Kidney tubule cell (primary cell): ENCODE data around the gene ICE2.

Experiments
- DNase-seq: peaks from one replicate; pipeline ENCODE4 v3.0.0-alpha.2; 2018; ENCODE audit warnings: low spot score

Gene ICE2

DNA sequence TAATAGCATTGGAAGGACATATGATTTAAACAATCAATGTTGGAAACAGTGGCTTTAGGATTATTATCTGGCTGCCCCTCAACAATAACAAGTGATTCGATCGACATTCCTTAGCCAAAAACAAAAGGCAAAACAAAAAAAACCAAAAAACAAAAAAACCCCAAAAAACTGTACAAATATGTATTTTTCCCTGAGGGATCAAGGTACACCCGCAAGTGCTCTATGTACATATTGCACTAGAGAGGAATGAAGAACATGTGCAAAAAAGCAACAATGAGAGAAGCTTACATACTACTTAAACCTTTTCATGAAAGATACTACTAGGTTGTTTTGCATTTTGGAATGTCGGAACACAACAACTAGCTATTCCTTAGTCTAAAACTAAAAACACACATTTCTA, 14.2 kb upstream of the ICE2 start:
- DNase-seq = no peak

DNA sequence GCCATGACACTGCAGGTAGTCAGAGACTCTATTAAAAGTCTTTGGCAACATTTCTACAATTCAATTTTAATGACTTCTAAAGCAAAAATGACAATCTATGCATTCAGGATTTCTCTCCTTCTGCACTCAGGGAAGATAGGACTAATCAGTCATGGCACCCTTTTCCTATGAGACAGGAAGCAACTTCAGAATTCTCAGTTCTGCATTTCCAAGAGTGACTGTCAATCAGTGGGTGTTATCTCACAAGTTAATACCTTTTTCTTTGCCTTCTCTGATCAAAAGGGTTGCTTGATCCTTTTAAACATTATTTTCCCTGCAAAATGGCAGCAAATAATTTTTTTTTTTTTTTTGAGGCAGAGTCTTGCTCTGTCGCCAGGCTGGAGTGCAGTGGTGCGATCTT, 7.8 kb upstream of the ICE2 start:
- DNase-seq = no peak

DNA sequence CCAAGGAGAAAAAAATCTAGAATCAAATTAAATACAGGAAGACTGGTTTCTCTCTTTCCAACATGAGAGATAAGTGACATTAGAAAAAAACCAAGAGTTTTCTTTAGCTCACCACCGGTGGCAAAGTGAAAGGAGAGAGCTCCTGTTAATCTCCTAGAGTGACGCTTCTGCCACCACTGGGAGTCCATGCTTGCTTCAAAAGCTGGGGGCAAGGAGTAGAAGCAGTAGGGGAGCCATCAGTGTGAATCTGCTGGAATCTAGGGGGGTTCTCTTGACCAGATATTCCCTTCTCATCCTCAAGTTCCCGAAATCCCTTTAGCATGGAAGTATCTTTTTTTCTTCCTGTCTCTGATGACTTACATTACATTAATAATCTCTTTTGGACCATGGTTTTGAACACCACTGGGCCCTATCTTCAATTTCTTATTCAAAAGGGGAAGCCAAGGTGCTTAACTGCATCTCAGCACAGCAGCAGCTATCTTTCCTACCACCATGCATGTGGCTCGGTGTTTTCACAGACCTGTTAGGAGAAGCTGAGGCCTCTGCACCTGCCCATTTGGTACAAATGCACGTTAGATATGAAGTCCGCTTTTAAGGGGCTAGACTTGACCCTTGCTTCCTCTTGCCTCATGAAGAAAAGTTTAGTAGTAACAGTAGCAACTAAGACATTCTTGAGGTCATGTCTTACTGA, 6.6 kb upstream of the ICE2 start:
- no peak for DNase-seq

- DNase-seq = no peak
These were observed 4.1 kb upstream of the ICE2 start for GRCh38 chr15:60483042-60483441.

- no peak for DNase-seq
These were observed 1.9 kb upstream of the ICE2 start for GRCh38 chr15:60480888-60481287.

DNA sequence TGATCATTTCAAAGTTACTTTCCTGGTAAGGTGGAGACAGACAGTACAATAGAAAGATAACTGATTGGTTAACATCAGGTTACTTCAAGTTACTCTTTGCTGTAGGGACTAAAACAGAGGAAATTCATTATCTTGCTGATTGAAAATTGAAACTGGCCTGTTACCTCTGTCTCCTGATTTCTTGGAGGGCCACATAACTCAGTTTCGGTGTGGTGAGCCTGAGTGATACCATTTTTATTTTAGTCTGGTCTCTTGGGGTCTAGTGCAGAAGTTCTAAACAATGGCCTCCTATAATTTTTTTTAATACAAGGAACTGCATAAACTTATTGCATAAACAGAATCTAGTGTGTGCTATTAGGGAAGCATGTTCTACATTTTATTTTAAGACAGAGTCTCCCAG, 1.2 kb upstream of the ICE2 start:
- no peak for DNase-seq

- peak; percentile 13 for DNase-seq
These were observed 594 bp upstream of the ICE2 start for GRCh38 chr15:60479361-60480110.

DNA sequence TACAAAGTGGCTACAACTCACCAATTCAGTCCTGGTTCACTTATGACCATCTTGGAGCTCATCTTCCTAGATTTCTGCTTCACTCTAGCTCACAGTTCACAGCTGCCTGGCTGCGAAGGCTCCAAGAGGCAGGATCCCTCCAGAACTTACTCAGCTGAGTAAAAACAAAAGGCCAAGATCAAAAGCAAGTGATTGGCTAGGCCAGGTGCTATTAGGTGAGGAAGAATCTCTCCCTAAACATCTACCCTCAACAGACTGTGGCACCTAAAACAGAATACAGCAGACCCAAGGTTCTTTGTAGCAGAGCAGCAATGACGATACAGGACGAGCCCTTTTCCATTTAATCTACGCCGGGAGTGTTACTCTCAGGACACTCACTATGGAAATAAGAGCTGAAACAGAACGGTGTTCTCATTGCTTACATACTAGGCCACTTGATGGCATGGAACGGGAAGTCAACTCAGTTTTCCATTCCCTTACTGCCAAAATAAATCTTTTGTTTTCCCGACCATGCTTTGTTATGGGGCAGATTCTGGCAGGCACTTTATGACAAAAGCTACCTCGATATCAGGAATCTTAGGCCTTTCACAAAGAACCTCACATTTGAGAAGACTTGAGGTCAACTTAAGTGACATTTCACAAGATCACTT, 901 bp downstream of the ICE2 start:
- peak; percentile 41 for DNase-seq

- no peak for DNase-seq
These were observed 1.8 kb downstream of the ICE2 start for GRCh38 chr15:60477164-60477563.

- DNase-seq = peak; percentile 28
These were observed 2.2 kb downstream of the ICE2 start for GRCh38 chr15:60476713-60477112.

DNA sequence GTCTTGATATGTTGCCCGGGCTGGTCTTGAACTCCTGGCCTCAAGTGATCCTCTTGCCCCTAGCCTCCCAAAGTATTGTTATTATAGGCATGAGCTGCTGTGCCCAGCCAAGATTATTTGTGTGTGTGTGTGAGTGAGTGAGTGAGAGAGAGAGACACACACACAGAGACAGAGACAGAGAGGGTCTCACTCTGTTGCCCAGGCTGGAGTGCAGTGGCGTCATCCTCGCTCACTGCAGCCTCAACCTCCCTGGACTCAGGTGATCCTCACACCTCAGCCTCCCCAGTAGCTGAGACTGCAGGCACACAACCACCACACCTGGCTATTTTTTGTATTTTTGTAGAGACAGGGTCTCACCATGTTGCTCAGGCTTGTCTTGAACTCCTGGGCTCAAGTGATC, 5.8 kb downstream of the ICE2 start:
- DNase-seq = no peak

GRCh38 chr15:60471314-60471713, 7.6 kb downstream of the ICE2 start:
- no peak for DNase-seq

- DNase-seq = peak; percentile 72
These were observed 8.9 kb downstream of the ICE2 start for GRCh38 chr15:60469893-60470641.

DNA sequence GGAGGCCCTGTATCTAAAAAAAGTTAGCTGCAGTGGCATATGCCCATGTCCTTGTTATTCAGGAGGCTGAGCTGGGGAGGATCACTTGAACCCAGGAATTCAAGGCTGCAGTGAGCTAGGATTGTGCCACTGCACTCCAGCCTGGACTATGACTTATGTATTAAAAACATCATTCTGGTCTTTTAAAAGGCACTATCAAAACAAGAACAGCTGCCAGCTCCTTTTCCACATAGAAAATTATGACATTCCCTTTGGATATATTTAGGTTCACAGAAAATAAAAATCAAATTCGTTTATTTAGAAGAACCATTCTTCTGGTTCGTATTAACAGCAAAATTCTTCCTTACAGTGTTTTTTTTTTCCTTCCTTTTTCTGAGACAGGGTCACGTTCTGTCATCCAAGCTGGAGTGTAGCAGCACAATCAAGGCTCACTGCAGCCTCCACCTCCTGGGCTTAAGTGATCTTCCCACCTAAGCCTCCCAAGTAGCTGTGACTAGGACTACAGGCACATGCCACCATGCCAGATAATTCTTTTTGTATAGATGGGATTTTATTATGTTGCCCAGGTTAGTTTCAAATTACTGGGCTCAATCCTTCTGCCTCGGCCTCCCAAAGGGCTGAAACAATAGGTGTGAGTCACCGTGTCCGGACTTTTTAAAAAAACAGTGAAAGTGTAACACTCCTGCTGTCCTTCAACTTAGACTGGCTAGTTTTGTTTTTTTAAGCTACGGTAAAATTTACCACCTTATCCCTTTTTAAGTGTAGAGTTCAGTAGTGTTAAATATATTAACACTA, 13.9 kb downstream of the ICE2 start:
- no peak for DNase-seq

DNA sequence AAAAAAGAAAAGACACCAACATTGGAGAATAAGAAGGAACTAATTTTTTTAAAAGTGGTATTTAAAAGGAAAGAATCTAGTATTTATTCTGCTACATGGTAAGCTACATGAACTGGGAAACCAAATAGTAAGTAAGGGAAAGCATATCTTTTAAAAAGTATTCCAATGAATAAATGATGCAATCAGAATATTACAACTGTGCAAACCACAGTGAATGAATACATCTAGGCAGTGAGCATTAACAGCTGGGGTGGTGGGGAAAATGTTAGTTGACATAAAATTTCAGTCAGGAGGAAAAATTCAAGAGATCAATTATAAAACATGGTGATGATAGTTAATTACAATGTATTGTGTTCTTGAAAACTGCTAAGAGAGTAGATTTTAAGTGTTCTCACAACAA, 16.9 kb downstream of the ICE2 start:
- no peak for DNase-seq

DNA sequence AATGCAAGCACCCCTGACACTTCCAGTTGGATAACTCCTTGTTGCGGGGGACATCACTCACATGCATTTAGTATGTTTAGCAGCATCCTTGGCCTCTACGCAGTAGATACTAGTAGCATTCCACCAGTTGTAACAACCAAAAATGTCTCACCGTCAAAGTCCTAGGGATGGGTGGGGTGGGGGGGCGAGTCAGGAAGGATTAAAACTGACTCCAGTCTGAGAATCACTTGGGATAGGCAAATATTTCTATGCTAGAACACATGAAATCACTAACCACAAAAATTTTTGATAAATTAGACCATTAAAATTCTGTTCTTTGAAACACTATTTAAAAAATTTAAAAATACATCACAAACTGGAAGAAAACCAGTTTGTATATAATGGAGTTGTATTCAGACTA, 18.0 kb downstream of the ICE2 start:
- DNase-seq = no peak

DNA sequence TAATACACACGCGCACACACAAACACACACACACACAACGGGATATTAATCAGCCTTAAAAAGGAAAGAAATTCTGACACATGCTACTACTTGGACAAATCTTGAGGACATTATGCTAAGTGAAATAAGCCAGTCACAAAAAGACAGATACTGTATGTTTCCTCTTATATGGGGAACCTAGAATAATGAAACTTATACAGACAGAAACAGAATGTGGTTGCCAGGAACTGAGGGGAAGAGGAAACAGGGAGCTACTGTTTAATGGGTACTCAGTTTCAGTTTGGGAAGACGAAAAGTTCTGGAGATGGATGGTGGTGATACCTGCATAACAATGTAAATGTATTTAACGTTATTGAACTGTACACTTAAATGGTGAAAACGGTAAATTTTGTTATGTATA, 20.2 kb downstream of the ICE2 start:
- no peak for DNase-seq

- no peak for DNase-seq
These were observed 21.0 kb downstream of the ICE2 start for GRCh38 chr15:60457985-60458384.

DNA sequence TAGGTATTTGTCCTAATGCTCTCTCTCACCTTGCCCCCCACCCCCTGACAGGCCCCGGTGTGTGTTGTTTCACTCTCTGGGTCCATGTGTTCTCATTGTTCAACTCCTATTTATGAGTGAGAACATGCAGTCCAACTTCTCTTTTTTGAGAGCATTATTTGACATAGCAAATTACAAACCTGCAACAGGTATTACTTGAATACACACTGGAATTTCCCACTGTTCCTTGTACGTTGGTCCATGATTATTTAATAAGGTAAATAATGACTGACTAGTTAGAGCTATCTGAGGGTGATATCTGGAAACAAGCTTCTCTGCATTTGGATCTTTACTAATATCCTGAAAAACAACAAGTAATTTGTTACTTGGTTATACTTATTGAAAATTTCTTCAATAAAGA, 24.1 kb downstream of the ICE2 start:
- no peak for DNase-seq

DNA sequence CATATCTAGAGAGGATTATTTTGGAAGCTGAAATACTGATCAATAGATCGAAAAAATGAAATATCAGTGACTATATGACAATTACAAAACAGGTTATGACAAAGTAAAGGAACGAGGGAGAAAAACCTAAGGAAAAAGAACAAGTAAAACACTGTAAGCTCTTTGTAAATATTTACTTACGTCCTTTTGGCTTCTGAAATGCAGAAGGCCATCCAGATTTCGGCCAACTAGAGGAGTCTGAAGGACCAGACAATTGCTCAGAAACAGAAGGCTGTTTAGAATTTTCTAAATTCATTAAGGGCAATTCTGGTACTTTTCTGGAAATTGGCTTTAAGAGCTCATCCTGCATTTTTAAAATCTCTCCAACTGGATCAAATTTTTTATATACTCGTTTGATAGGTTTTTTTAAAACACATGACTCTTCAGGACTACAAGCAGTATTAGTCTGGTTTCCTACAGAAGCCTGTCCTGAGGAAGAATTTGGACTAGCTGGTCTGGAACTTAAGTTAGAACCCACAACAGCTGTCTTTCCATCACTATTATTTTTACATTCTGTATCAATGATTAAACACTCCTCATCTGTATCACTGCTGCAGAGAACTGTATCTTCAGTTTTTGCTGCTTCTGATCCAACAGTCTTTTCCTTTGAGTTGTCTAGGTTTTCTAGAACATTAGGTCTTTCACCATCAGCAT, 30.1 kb downstream of the ICE2 start:
- DNase-seq = no peak

DNA sequence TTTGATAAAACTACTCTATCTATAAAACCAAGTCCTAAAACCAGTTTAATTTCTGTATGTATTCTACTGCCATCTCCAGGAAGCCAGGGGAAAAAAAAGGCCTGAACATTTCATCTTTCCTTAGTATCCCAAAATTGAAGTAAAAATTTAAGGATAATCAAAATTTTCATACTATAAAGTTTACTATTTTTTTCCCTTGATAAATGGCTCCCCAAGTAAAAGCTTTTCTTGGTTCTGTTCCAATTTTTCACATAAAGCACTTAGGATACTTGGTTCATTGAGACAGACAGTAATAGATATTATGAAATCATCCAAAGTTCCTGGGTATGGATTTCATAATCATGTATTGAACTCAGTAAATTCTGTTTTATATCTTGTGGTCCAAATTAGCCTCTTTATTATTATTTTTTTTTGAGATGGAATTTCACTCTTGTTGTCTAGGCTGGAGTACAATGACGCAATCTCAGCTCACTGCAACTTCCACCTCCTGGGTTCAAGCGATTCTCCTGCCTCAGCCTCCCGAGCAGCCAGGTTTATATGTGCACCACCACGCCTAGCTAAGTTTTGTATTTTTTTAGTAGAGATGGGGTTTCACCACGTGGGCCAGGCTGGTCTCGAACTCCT, 34.5 kb downstream of the ICE2 start:
- DNase-seq = peak; percentile 30
